Activated naive CD4-positive, alpha-beta T cell treated with anti-CD3 and anti-CD28 coated beads, Interleukin-2, amount 50 U/mL, for 72 hours (primary cell): ENCODE measurements around the gene RSPH1. TPM values are rescaled to one million over a fixed set of nuclear protein-coding genes. Genes with fewer than 3 reads are reported as not detected.

Experiments used
- ATAC-seq, 2 donors: fragments of 150-1000 bp; cut with Tn5 transposase; 2 replicates each; pipeline ENCODE4 v1.10.0; 2021; ENCODE audit warnings: mild to moderate bottlenecking in 2 of 2, moderate library complexity in 2 of 2
- DNase-seq, 2 donors: peaks; one replicate each; pipeline ENCODE4 v3.0.0; 2021 to 2022; ENCODE audit warnings: low spot score in 2 of 2
- H3K27ac Mint-ChIP-seq, 2 donors: one replicate each; pipeline ENCODE4 v1.8.0; 2022; ENCODE audit warnings: mild to moderate bottlenecking in 2 of 2, mixed read lengths in 2 of 2
- H3K36me3 Mint-ChIP-seq, 2 donors: one replicate each; pipeline ENCODE4 v1.8.0; 2022; ENCODE audit warnings: mixed read lengths in 2 of 2
- H3K9me3 Mint-ChIP-seq, 2 donors: one replicate each; pipeline ENCODE4 v1.8.0; 2022; ENCODE audit warnings: mixed read lengths in 2 of 2
- total RNA-seq, 2 donors: library from RNA; stranded (reverse); gene quantifications; one replicate each; pipeline ENCODE4 v1.2.3, GENCODE V29; 2022

The RSPH1 gene
- total RNA-seq, result under 1 TPM; 0.11 to 0.33 TPM

GRCh38 chr21:42496120-42496838, at the start of gene RSPH1:
TSS of gene RSPH1 (minus strand) at chr21:42496224. CDS start at chr21:42496186, 38 bp downstream.
- no peaks in the 10 kb centered on the region for H3K36me3 Mint-ChIP-seq
- no peaks in the 10 kb centered on the region for H3K9me3 Mint-ChIP-seq
- ATAC-seq (peak; percentile 98 to 99), DNase-seq (peak; percentile 99)
- peak within 1 kb of the TSS; percentile 81 to 92 for H3K27ac Mint-ChIP-seq

- no peak for DNase-seq
- ATAC-seq, result no peak
- no peaks in the 10 kb centered on the region for H3K9me3 Mint-ChIP-seq
- H3K27ac Mint-ChIP-seq, result no peak overlapping the region
- H3K36me3 Mint-ChIP-seq, result peaks cover 0 to 6% of the 10 kb centered on the region in 2 donors
Measured at GRCh38 chr21:42545745-42546144, 49.7 kb upstream of the RSPH1 start.

- no peak overlapping the region for H3K27ac Mint-ChIP-seq
- no peaks in the 10 kb centered on the region for H3K9me3 Mint-ChIP-seq
- peak in 1 of 2 donors; percentile 36 for ATAC-seq
- peaks cover 3 to 6% of the 10 kb centered on the region in 2 donors for H3K36me3 Mint-ChIP-seq
- DNase-seq, result no peak
Measured at GRCh38 chr21:42545317-42545716, 49.3 kb upstream of the RSPH1 start.

DNA sequence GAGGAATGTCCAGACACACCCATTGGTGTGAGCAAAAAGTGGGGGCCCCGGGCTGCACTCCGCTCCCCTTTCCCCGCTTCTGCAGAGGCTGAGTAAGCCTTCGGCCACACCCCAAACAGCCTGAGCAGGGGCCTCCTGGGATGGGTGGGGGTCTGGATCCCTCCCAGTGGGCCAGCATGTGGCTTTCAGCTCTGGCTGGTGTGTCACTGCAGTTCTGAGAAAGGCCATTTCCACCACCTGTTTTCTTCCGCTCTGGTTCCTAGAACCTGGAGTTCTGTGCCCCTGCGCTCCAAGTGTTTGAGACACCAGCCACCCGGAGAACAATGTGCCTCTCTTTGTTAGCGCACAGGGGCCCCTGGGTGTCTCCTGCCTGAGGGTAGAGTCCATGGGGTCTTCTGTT, 48.5 kb upstream of the RSPH1 start:
- Mint-ChIP-seq H3K9me3 (no peaks in the 10 kb centered on the region), H3K27ac (no peak overlapping the region), H3K36me3 (peaks cover 0 to 10% of the 10 kb centered on the region in 2 donors)
- ATAC-seq, result no peak
- no peak for DNase-seq

GRCh38 chr21:42543106-42543847, 47.3 kb upstream of the RSPH1 start:
- H3K27ac Mint-ChIP-seq, result no peak overlapping the region
- DNase-seq (no peak), ATAC-seq (no peak)
- peaks cover 0 to 10% of the 10 kb centered on the region in 2 donors for H3K36me3 Mint-ChIP-seq
- no peaks in the 10 kb centered on the region for H3K9me3 Mint-ChIP-seq

- no peak for ATAC-seq
- H3K36me3 Mint-ChIP-seq, result peaks cover 0 to 10% of the 10 kb centered on the region in 2 donors
- DNase-seq, result no peak
- H3K9me3 Mint-ChIP-seq, result no peaks in the 10 kb centered on the region
- no peak overlapping the region for H3K27ac Mint-ChIP-seq
Measured at GRCh38 chr21:42542596-42542995, 46.6 kb upstream of the RSPH1 start.

- ATAC-seq, result no peak
- peaks cover 0 to 10% of the 10 kb centered on the region in 2 donors for H3K36me3 Mint-ChIP-seq
- DNase-seq, result no peak
- H3K9me3 Mint-ChIP-seq, result no peaks in the 10 kb centered on the region
- no peak overlapping the region for H3K27ac Mint-ChIP-seq
Measured at GRCh38 chr21:42542196-42542595, 46.2 kb upstream of the RSPH1 start.

DNA sequence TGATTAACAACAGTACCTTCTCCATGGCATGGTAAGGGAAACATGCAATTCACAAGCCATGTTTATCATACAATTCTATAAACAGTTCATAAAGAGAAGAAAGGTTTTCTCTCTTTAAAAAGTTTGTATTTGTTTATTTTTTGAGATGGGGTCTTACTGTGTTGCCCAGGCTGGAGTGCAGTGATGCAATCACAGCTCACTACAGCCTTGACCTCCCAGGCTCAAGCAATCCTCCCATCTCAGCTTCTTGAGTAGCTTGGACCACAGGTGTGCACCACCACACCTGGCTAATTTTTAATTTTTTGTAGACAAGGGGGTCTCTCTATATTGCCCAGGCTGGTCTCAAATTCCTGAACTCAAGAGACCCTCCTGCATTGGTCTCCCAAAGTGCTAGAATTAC, 45.6 kb upstream of the RSPH1 start:
- Mint-ChIP-seq H3K36me3 (peaks cover 0 to 10% of the 10 kb centered on the region in 2 donors), H3K9me3 (no peaks in the 10 kb centered on the region), H3K27ac (no peak overlapping the region)
- DNase-seq, result no peak
- no peak for ATAC-seq

DNA sequence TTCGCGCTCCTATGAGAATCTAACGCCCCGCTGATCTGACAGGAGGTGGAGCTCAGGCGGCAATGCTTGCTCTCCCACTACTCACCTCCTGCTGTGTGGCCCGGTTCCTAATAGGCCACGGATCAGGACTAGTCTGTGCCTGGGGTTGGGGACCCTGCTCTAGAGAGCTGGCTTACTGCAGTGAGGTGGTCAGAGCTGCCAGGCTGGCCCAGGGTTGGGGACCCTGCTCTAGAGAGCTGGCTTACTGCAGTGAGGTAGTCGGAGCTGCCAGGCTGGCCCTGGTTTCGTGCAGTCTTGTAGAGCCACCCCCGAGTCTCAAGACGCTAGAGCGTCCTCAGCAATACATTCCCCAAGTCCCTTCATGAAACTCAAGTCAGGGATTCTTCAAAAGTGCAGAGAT, 45.1 kb upstream of the RSPH1 start:
- H3K27ac Mint-ChIP-seq, result peak overlapping the region in 1 of 2 donors; percentile 29
- ATAC-seq (no peak), DNase-seq (no peak)
- no peaks in the 10 kb centered on the region for H3K9me3 Mint-ChIP-seq
- peaks cover 0 to 10% of the 10 kb centered on the region in 2 donors for H3K36me3 Mint-ChIP-seq

GRCh38 chr21:42540396-42540795, 44.4 kb upstream of the RSPH1 start:
- ATAC-seq (no peak), DNase-seq (no peak)
- Mint-ChIP-seq H3K9me3 (no peaks in the 10 kb centered on the region), H3K27ac (peak overlapping the region in 1 of 2 donors; percentile 93), H3K36me3 (peaks cover 0 to 10% of the 10 kb centered on the region in 2 donors)

- ATAC-seq (no peak), DNase-seq (no peak)
- no peaks in the 10 kb centered on the region for H3K9me3 Mint-ChIP-seq
- peak overlapping the region in 1 of 2 donors; percentile 93 for H3K27ac Mint-ChIP-seq
- H3K36me3 Mint-ChIP-seq, result peaks cover under 1 to 10% of the 10 kb centered on the region in 2 donors
Measured at GRCh38 chr21:42539931-42540343, 43.9 kb upstream of the RSPH1 start.

GRCh38 chr21:42539342-42539741, 43.3 kb upstream of the RSPH1 start:
- DNase-seq (no peak), ATAC-seq (no peak)
- no peaks in the 10 kb centered on the region for H3K9me3 Mint-ChIP-seq
- no peak overlapping the region for H3K27ac Mint-ChIP-seq
- peaks cover 4 to 14% of the 10 kb centered on the region in 2 donors for H3K36me3 Mint-ChIP-seq

DNA sequence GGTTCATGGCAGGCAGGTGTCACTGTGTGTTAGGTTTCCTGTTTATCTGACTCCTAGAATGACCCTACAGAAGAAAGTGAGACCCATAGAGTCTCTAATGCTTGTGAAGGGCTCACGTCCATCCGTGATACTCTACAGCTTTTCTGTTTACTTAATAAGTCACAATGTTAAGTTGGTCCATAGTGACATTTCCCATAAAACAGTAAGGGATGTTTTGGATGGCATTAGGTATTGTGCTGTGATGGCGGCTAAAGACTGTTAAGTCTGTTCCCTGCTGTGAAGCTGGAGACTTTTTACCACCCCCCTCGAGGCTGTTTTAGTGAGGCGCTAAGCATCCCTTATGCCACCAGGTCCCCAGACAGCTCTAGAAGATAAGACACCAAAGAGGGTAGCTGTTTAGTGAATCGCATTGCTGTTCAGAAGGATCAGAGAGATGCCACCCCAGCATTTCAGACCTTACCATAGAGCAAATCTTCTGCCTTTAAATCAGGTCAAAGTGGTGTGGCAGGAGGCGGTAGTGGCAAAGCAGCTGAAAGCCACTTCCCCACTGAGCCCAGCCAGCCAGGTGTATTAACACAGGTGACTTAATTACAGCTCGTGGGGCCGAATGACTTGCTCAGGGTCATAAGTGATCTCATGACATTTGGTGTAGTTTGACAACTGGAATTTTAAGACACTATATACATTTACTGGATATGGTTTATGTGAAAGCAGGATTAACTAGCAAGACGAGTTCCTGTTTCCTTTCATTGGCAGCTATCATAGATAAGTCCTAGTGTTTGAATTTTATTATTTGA, 42.7 kb upstream of the RSPH1 start:
- H3K27ac Mint-ChIP-seq, result no peak overlapping the region
- ATAC-seq, result no peak

GRCh38 chr21:42537106-42537742, 41.2 kb upstream of the RSPH1 start:
- Mint-ChIP-seq H3K36me3 (peaks cover 4 to 14% of the 10 kb centered on the region in 2 donors), H3K27ac (no peak overlapping the region), H3K9me3 (no peaks in the 10 kb centered on the region)
- DNase-seq (no peak), ATAC-seq (peak in 1 of 2 donors; percentile 67)

More for the DNA sequence above, 42.7 kb upstream of the RSPH1 start:
- Mint-ChIP-seq H3K36me3 (peaks cover 4 to 14% of the 10 kb centered on the region in 2 donors), H3K9me3 (no peaks in the 10 kb centered on the region)
- DNase-seq, result no peak

DNA sequence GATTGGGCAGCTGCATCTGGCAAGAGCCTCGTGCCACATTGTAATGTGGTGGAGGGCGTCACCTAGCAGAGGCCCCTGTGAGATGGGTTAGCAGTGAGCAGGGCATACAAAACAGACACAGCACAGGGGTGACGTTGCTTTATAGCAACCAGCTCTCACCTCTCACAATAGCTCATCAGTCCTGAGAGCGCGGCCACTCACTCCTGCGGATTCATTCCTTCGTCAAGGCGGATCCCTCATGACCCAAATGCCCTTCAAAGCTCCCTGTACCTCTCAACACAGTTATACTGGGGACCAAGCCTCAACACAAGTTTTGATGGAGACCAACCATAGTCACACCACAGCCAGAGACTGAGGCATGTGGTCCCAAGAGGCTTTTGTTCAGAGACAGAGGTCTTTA, 40.6 kb upstream of the RSPH1 start:
- Mint-ChIP-seq H3K9me3 (no peaks in the 10 kb centered on the region), H3K36me3 (peaks cover 4 to 14% of the 10 kb centered on the region in 2 donors), H3K27ac (no peak overlapping the region)
- no peak for ATAC-seq
- DNase-seq, result no peak

GRCh38 chr21:42535602-42536171, 39.7 kb upstream of the RSPH1 start:
- Mint-ChIP-seq H3K36me3 (peaks cover 4 to 14% of the 10 kb centered on the region in 2 donors), H3K27ac (no peak overlapping the region), H3K9me3 (no peaks in the 10 kb centered on the region)
- ATAC-seq (no peak), DNase-seq (no peak)
